Measurements from ENCODE around the gene HOXC5. TPM values are rescaled to one million over a fixed set of nuclear protein-coding genes. Genes with fewer than 3 reads are reported as not detected.

The HOXC5 gene
- polyA plus RNA-seq, 3 donors, result not detected

DNA sequence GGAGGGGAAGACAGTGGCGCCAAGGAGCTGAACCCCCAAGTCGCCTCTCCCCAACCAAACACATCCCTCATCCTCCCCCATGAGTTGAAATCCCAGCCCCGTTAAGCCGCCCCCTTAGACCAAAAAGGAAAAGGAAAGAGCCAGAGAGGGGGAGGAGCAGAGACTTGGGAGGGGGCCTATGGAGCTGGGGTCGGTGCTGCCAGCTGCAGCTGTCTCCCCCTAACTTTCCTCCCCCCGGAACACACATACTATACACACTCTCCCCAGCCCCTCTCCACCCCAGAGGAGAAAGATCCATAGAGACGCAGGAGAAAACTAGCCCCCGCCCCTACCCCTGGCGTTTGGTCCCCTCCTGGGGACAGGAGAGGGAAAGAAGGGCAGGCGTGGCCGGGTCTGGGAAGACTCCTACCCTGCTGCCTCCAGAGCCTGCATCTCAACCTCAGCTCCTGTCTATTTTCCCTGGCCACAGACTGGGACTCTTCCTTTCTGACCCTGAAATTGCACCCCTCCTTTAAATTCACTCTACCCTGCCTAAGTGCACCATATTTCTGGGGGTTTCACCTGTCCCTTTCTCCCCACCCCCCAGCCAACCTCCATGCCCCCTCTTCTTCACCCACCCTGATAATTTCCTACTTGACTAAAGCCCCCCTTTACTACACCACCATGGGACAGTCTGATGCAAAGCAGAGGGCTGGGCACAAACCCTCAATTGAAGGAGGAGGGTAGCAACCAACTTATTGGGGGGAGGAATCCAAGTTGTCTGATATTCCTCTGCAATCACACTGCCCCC is 34.5 kb upstream of the HOXC5 start:
- intact Hi-C loops (cut with micrococcal nuclease), result loop anchor here in 1 of 2 donors (5.0 kb wide), 1 partner anchor 46 kb away; the partner anchor contains the start of gene HOXC12
- peaks cover 2 to 67% (median 34%) of the 10 kb centered on the region in 7 donors for H3K9me3 Mint-ChIP-seq
- Histone ChIP-seq H2AFZ (ENCODE audit: insufficient read depth, low read depth, low read length, poor library complexity, severe bottlenecking) (no peak overlapping the region), H4K20me1 (ENCODE audit: insufficient read depth, low read length) (no peaks in the 10 kb centered on the region), H3K9me3 (replicated peaks in 1 of 2; ENCODE audit: control insufficient read depth in 1 of 2, insufficient read depth in 1 of 2, low read length in 2 of 2) (peaks cover 3 to 54% of the 10 kb centered on the region in 2 donors), H3K27ac (ENCODE audit: low read depth in 1 of 2, low read length in 2 of 2) (no peak overlapping the region), H3K9ac (ENCODE audit: insufficient read depth, low read length, poor library complexity, severe bottlenecking) (no peak overlapping the region), H3K27me3 (ENCODE audit: control insufficient read depth in 2 of 2, insufficient read depth in 2 of 2, low read length in 2 of 2) (peaks cover 93 to 100% of the 10 kb centered on the region in 2 donors), H3K79me2 (ENCODE audit: insufficient read depth, low read length) (no peaks in the 10 kb centered on the region), H3K4me2 (replicated peaks; ENCODE audit: extremely low read depth, low read length, poor library complexity, severe bottlenecking) (no peak overlapping the region), H3K4me1 (ENCODE audit: control insufficient read depth in 1 of 2, insufficient read depth in 2 of 2, low read length in 2 of 2) (peaks cover 15 to 30% of the 10 kb centered on the region in 2 donors), H3K4me3 (replicated peaks in 1 of 3; ENCODE audit: low read depth in 2 of 3, low read length in 3 of 3) (no peak overlapping the region), H3K36me3 (replicated peaks in 1 of 2; ENCODE audit: control insufficient read depth in 1 of 2, insufficient read depth in 2 of 2, low read length in 2 of 2) (no peaks in the 10 kb centered on the region)
- H3K4me1 Mint-ChIP-seq, result peaks cover 29% of the 10 kb centered on the region
- no peak for DNase-seq
- H3K4me3 Mint-ChIP-seq, result peak overlapping the region in 1 of 2 donors; percentile 74
- TF ChIP-seq, protein P1, sequence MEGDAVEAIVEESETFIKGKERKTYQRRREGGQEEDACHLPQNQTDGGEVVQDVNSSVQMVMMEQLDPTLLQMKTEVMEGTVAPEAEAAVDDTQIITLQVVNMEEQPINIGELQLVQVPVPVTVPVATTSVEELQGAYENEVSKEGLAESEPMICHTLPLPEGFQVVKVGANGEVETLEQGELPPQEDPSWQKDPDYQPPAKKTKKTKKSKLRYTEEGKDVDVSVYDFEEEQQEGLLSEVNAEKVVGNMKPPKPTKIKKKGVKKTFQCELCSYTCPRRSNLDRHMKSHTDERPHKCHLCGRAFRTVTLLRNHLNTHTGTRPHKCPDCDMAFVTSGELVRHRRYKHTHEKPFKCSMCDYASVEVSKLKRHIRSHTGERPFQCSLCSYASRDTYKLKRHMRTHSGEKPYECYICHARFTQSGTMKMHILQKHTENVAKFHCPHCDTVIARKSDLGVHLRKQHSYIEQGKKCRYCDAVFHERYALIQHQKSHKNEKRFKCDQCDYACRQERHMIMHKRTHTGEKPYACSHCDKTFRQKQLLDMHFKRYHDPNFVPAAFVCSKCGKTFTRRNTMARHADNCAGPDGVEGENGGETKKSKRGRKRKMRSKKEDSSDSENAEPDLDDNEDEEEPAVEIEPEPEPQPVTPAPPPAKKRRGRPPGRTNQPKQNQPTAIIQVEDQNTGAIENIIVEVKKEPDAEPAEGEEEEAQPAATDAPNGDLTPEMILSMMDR (IDR thresholded peaks at IDR 0.05), result no peak
- 0% methylated on average over 1 of the region's 11 CpGs for WGBS (ENCODE audit: insufficient coverage)
- H3K36me3 Mint-ChIP-seq, result peaks cover 3 to 19% of the 10 kb centered on the region in 2 donors
- H3K27ac Mint-ChIP-seq, result no peak overlapping the region
- peaks cover 98 to 100% (median 100%) of the 10 kb centered on the region in 3 donors for H3K27me3 Mint-ChIP-seq (ENCODE audit: low read depth in 3 of 3)

DNA sequence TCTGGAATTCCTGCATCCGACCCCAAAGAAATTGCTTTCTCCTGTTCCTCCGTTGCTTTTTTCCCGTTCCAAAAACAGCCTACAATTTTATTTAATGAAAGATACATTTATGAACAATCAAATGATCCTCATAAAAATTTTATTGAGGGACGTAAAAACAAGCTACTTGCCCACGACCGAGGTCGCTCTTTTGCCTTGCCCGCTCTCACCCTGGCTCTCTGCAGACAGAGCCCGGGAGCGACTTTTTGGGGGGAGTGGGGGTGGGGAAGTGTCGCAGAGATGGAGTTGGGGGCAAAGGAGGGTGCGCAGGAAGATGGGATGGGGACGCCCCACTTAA is 34.0 kb upstream of the HOXC5 start:
- DNase-seq, result no peak
- Histone ChIP-seq H2AFZ (ENCODE audit: insufficient read depth, low read depth, low read length, poor library complexity, severe bottlenecking) (no peak overlapping the region), H3K4me2 (replicated peaks; ENCODE audit: extremely low read depth, low read length, poor library complexity, severe bottlenecking) (no peak overlapping the region), H3K27me3 (ENCODE audit: control insufficient read depth in 2 of 2, insufficient read depth in 2 of 2, low read length in 2 of 2) (peaks cover 92 to 100% of the 10 kb centered on the region in 2 donors), H3K4me3 (replicated peaks in 1 of 3; ENCODE audit: low read depth in 2 of 3, low read length in 3 of 3) (no peak overlapping the region), H3K4me1 (ENCODE audit: control insufficient read depth in 1 of 2, insufficient read depth in 2 of 2, low read length in 2 of 2) (peaks cover 15 to 30% of the 10 kb centered on the region in 2 donors), H3K9me3 (replicated peaks in 1 of 2; ENCODE audit: control insufficient read depth in 1 of 2, insufficient read depth in 1 of 2, low read length in 2 of 2) (peaks cover 3 to 53% of the 10 kb centered on the region in 2 donors), H3K27ac (ENCODE audit: low read depth in 1 of 2, low read length in 2 of 2) (no peak overlapping the region), H4K20me1 (ENCODE audit: insufficient read depth, low read length) (no peaks in the 10 kb centered on the region), H3K9ac (ENCODE audit: insufficient read depth, low read length, poor library complexity, severe bottlenecking) (no peak overlapping the region), H3K79me2 (ENCODE audit: insufficient read depth, low read length) (no peaks in the 10 kb centered on the region), H3K36me3 (replicated peaks in 1 of 2; ENCODE audit: control insufficient read depth in 1 of 2, insufficient read depth in 2 of 2, low read length in 2 of 2) (no peaks in the 10 kb centered on the region)
- intact Hi-C loops (cut with micrococcal nuclease), result loop anchor here in 1 of 2 donors (5.0 kb wide), 1 partner anchor 47 kb away; the partner anchor contains the start of gene HOXC12
- peaks cover 1 to 63% (median 30%) of the 10 kb centered on the region in 7 donors for H3K9me3 Mint-ChIP-seq
- H3K36me3 Mint-ChIP-seq, result peaks cover 3 to 19% of the 10 kb centered on the region in 2 donors
- whole genome bisulfite sequencing (ENCODE audit: insufficient coverage), result 6% methylated on average over 3 of the region's 13 CpGs
- peaks cover 98 to 100% (median 100%) of the 10 kb centered on the region in 3 donors for H3K27me3 Mint-ChIP-seq (ENCODE audit: low read depth in 3 of 3)
- peak overlapping the region in 1 of 2 donors; percentile 74 for H3K4me3 Mint-ChIP-seq
- peaks cover 29% of the 10 kb centered on the region for H3K4me1 Mint-ChIP-seq
- TF ChIP-seq, protein P1 (IDR thresholded peaks at IDR 0.05), result no peak
- no peak overlapping the region for H3K27ac Mint-ChIP-seq

Data from CD14-positive monocyte (primary cell).